ENCODE measurements around the gene SLC26A11. TPM values are rescaled to one million over a fixed set of nuclear protein-coding genes. Genes with fewer than 3 reads are reported as not detected.
A peak's percentile ranks its signal among the peaks of the same experiment; 100 is the strongest.

The SLC26A11 gene
- total and polyA plus RNA-seq, 2 of the 13 experiments (the other 11 are each of a cell fraction or from before 2014, with no cell fraction given) = 8.7 to 13.2 TPM

GRCh38 chr17:80263253-80264204 is 43.3 kb downstream of the SLC26A11 start (continued):
- TF ChIP-seq ZNF687 (CRISPR knock-in tag; IDR thresholded peaks at IDR 0.05) (peak; percentile 85), MAF1 (CRISPR knock-in tag; IDR thresholded peaks at IDR 0.05; ENCODE audit: borderline replicate concordance) (peak; percentile 42), ZNF790 (CRISPR knock-in tag; IDR thresholded peaks at IDR 0.05; ENCODE audit: borderline replicate concordance) (no peak), HMGXB3 (CRISPR knock-in tag; IDR thresholded peaks at IDR 0.05; ENCODE audit: borderline replicate concordance) (peak; percentile 76; the same call in 1 of the 2 replicates), ARNT (IDR thresholded peaks at IDR 0.05) (no peak), NPAS2 (CRISPR knock-in tag; IDR thresholded peaks at IDR 0.05; ENCODE audit: borderline replicate concordance) (no peak), GLMP (CRISPR knock-in tag; IDR thresholded peaks at IDR 0.05; ENCODE audit: borderline replicate concordance) (no peak), ZIK1 (CRISPR knock-in tag; IDR thresholded peaks at IDR 0.05; ENCODE audit: borderline replicate concordance, low read depth) (peak; percentile 52; the same call in 1 of the 2 replicates), ZSCAN31 (CRISPR knock-in tag; IDR thresholded peaks at IDR 0.05; ENCODE audit: low read depth) (peak; percentile 66; the same call in 1 of the 2 replicates), RBAK (CRISPR knock-in tag; IDR thresholded peaks at IDR 0.05) (no peak), SRSF1 (optimal IDR thresholded peaks at IDR 0.05; ENCODE audit: low read depth, low read length) (no peak), KDM4B (CRISPR knock-in tag; IDR thresholded peaks at IDR 0.05) (0 out of 2 replicates have a peak, but pooled peaks have one; percentile 45), ZNF775 (CRISPR knock-in tag; IDR thresholded peaks at IDR 0.05; ENCODE audit: borderline replicate concordance) (no peak), ZNF121 (CRISPR knock-in tag; IDR thresholded peaks at IDR 0.05) (no peak), ZBTB42 (CRISPR knock-in tag; IDR thresholded peaks at IDR 0.05) (peak; percentile 62; the same call in 1 of the 2 replicates), GABPA (IDR thresholded peaks at IDR 0.05; ENCODE audit: low read depth, low read length) (no peak), GABPA (CRISPR knock-in tag; IDR thresholded peaks at IDR 0.05; ENCODE audit: low read depth) (0 out of 2 replicates have a peak, but pooled peaks have one; percentile 20), GATA4 (IDR thresholded peaks at IDR 0.05; ENCODE audit: borderline replicate concordance, low read depth) (peak; percentile 85), ZNF891 (CRISPR knock-in tag; IDR thresholded peaks at IDR 0.05) (0 out of 2 replicates have a peak, but pooled peaks have one; percentile 29)

Data from HepG2 (cell line).